NCI-H187 (cell line): ENCODE results near the gene HIGD1B.
"Not testable (repeated sequence)": the region's sequence is repeated elsewhere in the genome, so short reads cannot be mapped to it uniquely, and the experiment has no call there.

Experiments
- DNase-seq, 2 experiments: peaks; one replicate each; lab custom pipeline; 2025; lab: John Stamatoyannopoulos, UW

Gene HIGD1B

DNA sequence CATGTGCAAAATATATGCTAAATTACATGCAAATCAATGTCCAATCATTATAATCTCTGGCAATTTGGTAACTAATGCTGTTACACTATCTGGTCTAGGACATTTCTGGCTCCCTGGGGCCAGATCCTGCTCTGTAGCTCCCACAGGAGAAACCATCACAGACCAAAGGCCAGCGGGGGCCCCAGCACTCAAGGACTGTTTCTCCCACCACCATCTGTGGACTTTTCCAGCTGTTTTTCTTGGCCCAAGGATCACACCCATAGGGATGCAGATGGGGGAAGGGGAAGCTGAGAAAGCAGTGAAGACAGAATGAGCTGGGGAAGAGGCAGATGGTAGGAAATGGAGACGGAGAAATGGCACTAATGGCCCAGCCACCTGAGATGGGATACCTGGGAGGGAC is at the start of gene HIGD1B:
HIGD1B (plus strand) TSS at position 298 of the 400 bp plus-strand sequence. CDS start 270 bp downstream, outside the sequence.
- no peak for DNase-seq

DNA sequence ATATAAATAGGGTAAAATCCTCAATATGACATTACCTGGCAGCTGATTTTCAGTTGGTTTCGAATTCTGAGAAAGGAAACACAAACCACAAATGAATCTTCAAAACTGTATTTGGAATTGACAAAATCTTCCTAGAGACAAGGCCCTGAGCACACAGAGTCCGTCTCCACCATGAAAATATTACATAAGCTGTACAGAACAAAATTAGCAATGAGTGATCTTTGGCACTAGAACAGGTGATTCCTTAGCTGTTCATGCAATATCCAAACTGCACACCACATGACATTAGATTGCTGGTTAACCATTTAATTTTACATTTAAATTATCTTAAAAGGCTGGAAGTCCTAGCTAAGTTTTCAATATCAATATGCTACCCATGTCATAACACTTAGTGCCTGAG is 49.3 kb upstream of the HIGD1B start:
- DNase-seq, result no peak

DNA sequence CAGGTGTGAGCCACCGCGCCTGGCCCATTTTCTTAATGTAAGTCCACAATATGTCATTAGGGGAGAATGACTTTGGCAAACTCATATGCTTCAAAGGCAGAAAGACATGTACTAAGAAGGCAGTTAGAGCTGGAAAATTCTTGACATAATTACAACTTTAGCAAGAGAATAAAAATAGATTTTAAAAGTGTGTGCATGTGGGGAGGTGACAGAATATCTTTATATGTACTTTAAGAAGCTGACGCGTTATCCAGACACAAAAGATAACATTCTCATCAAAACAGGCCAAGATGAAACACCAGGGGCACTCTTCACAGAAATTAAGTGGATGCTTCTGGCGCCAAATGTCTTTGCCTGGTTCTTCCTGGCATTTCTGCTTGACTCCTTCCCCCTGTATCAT is 45.8 kb upstream of the HIGD1B start:
- DNase-seq, result no peak

DNA sequence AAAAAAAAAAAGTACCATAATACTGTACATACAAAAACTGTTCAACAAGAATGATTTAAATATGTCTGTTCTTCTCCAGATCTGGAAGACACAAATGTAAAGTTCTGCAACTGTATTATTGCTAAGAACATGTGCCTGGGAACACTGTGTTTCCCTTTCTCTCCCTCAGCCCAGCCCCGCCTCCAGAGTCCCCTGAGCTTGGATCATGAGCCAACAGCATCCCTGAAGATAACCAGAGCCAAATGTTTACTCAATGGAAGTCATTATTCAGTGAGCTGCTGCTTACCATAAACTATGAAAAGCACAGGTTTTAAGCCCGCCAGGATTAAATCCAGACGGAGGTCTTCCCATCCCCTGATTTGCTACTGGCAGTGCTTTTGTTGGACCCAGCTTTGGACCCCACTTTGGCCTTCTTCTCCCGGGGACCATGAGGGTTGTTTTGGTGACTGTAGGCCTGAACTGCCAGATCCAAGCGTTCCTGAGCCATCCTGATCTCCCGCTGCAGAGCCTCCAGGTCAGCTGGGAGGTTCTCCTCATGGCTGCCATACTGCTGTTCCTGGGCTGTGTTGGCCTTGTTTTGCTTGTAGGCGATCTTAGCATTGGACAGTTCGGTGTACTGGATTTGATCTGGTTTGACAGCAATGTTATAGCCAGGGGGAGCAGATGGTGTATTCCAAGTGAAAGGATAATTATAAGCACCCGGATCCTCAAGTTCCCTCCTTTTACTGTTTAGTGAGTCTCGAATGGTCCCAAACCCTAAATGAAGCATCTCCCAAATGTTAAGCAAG is 43.2 kb upstream of the HIGD1B start:
- no peak for DNase-seq

DNA sequence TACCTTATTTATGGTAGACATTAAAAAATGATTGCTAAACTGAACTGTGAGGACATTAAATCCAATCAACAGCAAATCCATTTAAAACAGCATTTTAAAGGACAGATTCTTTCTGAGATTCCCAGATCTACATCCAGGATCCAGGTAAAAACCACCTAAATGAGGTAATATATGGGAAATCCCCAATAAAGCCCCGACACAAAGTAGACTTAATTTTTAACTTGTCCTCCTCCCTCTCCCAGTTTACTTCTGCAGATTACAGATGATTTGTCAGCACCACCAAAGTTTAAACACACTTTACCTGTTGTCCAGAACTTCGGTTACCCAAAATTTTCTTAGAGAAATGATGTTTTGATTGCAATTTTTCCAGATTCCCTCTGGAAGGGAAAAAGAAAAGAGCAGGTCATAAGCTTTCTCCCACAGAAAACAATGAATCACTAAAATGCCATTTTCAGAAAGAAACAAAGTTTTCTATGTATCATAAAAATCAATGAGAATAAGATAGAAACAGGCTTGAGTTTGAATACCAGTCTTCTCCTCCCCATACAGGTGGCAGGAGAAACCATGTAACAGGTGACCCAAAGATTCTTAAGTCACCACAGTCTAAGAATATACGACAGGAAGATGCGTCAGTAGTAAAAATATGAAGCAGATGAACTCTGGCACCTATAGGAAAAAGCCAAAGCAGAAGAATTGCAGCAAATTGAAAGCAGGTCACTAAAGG is 40.4 kb upstream of the HIGD1B start:
- DNase-seq, result no peak

DNA sequence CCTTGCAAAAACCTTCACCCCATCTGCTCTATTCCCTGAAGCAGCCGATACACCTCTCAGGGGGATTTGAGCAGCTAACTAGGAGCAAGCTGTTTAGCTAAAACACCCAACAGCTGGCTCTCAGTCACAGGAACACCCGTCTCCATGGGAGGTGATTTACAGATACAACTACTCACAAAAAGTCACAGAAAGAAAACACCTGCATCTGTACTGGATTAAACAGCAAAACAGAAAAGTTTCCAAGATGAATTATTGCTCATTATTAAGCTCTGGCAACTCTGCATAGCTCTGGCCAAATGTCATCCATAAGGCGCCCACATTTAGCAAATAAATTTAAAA is 39.9 kb upstream of the HIGD1B start:
- DNase-seq, result no peak

DNA sequence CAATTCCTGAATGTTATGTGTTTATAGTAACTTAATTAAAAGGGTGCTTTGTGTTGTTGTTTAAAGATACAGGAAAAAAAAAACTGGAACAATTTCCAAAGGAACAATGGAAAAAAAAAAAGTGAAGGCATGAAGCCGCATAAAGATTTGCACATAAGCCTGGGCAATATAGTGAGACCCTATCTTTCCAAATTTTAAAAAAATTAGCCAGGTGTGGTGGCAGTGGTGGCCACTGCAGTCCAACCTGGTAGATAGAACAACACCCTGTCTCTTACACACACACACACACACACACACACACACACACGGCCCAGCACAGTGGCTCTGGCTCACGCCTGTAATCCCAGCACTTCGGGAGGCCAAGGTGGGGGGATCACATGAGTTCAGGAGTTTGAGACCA is 39.5 kb upstream of the HIGD1B start:
- DNase-seq, result no peak

DNA sequence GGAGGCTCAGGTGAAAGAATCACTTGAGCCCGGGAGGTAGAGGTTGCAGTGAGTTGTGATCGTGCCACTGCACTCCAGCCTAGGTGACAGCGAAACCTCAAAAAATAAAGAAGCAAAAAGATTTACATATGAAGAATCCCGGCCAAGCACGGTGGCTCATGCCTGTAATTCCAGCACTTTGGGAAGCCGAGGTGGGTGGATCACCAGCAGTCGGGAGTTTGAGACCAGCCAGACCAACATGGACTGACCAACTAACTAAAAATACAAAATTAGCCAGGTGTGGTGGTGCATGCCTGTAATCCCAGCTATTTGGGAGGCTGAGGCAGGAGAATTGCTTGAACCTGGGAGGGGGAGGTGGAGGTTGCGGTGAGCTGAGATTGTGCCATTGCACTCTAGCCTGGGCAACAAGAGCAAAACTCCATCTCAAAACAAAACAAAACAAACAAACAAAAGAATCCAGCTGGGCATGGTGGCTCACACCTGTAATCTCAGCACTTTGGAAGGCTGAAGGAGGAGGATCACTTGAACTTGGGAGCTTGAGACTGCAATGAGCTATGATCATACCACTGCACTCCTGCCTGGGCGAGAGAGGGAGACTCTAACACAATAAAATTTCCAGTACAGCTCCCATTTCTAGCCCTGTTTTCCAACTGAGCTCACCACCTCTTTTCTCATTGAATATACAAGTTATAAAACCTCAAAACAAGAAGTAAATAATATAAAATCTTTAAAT is 38.9 kb upstream of the HIGD1B start:
- not testable (repeated sequence) for DNase-seq

DNA sequence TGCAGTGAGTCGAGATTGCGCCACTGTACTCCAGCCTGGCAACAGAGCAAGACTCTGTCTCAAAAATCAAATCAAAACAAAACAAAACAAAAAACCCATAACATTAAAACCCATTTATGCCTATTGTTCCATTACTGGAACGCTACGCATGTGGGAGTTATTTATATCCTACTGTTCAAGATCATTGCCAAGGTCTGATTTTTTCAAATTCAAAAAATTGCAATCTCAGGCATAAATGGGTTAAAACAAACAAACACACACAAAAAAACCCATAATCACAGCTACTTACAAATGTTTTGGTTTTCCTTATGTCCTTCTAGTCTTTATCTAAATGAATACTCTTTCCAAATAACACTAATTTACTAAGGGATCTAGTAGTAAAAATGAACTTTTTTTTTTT is 35.4 kb upstream of the HIGD1B start:
- no peak for DNase-seq

DNA sequence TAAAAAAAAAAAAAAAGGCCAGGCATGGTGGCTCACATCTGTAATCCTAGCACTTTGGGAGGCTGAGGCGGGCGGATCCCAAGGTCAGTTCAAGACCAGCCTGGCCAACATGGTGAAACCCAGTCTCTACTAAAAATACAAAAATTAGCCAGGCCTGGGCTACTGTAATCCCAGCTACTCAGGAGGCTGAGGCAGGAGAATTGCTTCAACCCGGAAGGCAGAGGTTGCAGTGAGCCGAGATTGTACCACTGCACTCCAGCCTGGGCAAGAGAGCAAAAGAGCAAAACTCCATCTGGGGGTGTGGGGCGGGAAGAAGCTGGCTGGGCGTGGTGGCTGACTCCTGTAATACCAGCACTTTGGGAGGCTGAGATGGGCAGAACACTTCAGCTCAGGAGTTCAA is 29.2 kb upstream of the HIGD1B start:
- DNase-seq, result not testable (repeated sequence)

DNA sequence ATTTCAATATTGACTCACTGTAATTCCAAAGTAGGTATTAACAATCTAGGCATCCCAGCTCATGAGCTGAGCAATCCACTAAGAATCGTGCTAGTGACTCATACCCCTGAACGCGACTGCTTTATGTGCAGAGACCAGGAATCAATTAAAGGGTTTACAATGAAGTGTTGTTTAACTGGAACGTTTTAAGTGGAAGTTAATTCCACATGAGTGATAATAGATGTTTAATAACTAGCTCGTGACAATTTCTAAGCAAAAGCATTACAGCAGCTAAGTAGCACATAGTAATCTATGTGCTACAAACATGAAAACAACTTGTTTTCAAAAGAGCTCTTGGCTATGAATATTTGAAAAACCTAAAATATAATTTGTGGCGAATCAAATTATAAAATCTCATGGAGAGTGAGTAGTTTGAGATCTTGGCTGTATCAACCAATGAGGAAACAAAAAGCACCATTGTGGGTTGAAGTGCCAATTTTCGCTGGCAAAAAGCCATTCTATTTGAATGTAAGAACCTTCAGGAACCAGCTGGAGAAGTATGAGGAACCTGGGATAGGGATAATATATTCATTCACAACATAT is 27.0 kb upstream of the HIGD1B start:
- DNase-seq, result peak; percentile 38 to 50

DNA sequence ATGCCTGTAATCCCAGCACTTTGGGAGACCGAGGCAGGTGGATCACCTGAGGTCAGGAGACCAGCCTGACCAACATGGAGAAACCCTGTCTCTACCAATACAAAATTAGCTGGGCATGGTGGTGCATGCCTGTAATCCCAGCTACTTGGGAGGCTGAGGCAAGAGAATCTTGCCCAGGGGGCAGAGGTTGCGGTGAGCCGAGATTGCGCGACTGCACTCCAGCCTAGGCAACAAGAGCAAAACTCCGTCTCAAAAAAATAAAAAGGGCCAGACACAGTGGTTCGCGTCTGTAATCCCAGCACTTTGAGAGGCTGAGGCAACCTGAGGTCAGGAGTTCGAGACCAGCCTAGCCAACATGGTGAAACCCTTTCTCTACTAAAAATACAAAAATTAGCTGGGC is 22.4 kb upstream of the HIGD1B start:
- DNase-seq, result not testable (repeated sequence)

DNA sequence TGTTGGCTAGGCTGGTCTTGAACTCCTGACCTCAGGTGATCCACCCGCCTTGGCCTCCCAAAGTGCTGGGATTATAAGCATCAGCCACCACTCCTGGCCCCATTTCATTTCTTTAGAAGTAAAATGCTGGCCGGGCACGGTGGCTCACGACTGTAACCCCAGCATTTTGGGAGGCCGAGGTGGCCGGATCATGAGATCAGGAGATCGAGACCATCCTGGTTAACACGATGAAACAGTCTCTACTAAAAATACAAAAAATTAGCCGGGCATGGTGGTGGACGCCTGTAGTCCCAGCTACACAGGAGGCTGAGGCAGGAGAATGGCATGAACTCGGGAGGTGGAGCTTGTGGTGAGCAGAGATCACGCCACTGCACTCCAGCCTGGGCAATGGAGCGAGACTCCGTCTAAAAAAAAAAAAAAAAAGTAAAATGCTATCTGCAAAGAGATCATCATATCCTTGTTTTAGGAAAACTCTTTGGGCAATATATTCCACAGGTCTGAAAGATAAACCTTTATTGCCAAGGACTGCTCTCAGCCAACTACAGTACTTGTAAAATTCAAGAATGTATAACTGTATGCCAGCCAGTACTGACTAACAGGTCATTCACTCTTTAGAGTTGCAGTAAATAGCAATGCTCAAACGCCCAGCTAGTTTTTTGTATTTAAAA is 21.4 kb upstream of the HIGD1B start:
- no peak for DNase-seq

DNA sequence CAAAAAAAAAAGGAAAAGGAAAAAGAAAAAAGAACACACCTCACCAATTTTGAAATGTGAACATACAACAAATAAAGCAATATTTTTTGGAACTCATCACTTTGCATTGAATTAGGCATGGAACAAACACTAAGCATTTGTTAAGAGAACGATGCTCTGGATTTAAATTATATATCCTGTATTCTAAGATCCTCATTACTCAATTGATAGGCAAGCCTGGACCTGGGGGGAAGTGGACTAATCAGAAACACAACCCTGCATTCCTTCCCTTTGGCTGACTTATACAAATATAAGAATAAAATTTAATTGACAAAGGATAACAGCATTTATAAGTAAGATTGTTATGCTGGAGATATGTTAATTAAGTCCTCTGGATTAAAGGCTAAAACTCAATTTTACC is 19.8 kb upstream of the HIGD1B start:
- DNase-seq, result no peak

DNA sequence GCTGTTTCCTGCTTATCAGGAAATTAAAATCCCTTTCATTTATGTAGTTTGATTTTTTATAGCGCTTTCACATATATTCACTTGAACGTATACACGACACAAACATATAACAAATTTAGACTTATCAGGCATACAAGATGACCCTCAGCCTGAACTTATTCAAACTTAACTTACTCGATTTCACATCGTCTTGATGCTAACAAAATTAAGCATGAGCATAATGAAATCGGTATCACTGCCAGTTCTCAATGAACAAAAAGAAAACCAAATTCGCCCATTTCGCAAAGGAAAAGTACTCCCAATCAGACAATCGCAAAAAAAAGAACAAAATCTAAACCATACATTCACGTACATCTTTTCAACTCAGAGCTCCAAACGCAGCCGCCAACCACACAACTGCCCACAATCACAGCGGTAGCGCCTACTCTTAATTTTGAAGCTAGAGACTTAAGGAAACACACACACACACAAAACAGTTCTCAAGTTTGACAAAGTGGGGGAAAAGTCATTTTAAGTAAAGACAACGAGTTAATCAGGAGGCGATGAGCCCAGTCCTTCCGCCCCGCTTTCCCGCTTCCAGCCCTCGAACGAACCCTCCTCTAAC is 18.7 kb upstream of the HIGD1B start:
- peak in 1 of 2 experiments; percentile 25 for DNase-seq

DNA sequence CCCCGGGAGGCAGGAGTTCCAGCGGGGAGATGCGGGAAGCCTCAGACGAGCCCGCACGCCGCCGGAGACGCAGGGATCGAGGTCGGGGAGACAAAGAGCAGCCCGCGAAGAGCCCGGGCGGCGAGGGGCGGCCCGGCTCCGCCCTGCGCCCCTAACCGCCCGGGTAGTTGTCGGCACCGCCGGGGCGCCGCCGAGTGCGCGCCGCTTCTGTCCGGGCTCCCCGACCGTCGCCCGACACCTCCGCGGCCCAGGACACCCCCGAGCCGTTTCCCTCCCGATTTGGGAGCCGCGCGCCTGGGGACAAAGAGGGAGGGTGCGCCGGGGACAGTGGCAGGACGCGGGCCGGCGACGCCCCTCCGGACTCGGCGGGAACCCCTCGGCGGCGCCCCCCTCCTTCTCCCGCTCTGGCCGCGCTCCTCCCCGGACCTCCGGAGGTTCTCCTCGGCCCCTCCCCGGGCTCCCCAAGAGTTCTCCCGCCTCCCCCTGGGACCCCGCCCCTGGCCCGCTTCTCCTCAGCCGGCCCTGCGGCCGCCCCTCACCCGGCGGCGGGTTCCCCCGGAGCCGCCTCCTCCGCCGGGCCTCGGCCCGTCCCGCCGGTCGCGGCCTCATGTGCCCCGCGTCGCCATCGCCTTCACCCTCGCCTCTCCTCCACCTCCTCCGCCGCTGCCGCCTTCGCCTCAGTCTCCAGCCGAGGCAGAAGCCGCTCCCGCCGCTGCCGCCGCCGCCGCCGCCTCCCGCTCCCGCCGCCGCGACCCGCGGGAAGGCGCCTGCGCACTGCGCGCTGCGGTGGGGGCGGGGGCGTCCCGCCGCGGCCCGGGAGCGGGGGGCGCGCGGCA is 17.9 kb upstream of the HIGD1B start, which contains the start of gene GJC1:
GJC1 (minus strand) TSS at position 765 of the 836 bp plus-strand sequence. CDS start 24,470 bp downstream, outside the sequence.
- no peak for DNase-seq

DNA sequence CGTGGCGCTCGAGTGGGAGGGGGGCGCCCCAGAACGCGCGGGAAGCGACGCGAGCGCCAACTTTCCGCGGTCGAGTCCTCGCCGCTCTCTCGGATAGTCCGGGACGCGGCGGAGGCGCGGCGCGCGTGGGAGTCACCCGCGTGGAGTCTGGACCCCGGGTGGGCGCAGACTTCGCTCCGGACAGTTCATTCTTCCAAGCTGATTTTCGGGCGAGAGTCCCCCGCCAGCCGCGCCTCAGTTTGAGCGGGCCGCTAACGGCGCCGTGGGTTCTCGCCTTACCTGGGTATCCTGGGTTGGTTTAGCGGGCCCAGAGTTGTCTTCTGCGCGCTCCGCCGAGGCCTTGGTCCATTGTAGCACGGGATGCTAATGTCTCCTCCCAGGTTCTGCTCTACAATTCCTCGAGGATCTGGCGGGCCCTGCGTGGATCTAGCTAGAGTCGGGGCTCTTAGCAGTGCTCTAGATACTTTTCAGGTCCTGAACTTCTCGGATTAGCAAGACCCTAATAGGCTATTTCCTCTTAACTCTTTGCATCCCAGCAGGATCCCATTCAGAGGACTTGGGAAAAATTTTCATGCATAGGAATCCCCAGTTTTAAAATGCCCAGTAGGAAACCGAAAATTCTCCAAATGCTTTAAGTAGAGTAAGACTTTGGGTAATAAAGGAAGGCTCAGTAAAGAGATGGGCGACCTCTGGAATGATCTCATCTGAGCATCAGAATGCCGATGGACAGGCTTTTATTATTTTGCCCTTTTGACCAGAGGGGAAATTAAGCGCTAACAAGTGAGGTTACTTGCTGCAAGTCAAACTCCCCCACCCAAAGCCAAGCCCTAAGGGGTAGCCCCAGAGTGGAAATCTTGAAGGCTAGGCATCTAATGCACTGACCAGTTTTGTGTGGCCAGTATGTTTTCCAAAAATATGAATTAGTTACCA is 17.1 kb upstream of the HIGD1B start:
- DNase-seq, result no peak

DNA sequence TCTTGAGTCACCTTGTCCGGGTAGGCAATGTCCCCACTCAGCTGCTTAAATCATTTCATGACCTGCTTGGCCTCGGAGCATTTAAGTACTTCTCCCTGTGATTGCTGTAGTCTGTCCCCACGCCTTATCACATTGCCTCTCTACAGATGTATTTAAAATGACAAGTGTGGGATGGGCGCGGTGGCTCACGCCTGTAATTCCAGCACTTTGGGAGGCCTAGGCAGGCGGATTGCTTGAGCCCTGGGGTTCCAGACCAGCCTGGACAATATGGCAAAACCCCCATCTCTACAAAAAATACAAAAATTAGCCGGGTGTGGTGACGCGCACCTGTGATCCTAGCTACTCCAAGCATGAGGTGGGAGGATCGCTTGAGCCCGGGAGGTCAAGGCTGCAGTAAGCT is 16.3 kb upstream of the HIGD1B start:
- DNase-seq, result no peak

DNA sequence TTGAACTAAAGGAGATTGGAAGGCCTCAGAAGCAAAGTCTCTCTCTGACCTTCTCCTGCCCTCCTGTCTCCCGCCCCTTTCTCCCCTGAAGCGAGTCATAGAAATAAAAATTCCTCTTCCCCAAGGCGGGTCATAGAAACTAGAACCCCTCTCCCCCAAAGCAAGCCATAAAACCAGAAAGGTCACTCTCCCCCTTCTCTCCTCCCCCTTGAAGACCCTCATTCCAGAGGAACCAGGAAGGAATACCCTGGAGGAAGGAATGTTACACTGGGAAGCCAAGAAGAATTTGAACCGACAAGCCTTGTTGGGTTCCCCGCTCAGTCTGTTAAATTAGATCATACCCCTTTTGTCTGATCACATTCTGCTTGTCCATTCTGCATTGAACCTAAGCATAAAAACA is 14.9 kb upstream of the HIGD1B start:
- DNase-seq, result no peak
